HCEC 1CT (cell line): Measurements from ENCODE around the gene CPNE7.
"Not testable (repeated sequence)": the region's sequence is repeated elsewhere in the genome, so short reads cannot be mapped to it uniquely, and the experiment has no call there.

ENCODE experiments used
- DNase-seq: peaks from one replicate; pipeline ENCODE4 v3.0.0-alpha.2; 2017

The CPNE7 gene

GRCh38 chr16:89629827-89630610 is 54.5 kb downstream of the CPNE7 start:
- no peak for DNase-seq

- DNase-seq: peak; percentile 86
Observed at GRCh38 chr16:89633064-89633631, 57.6 kb downstream of the CPNE7 start.

GRCh38 chr16:89634463-89635385 is 59.2 kb downstream of the CPNE7 start:
- DNase-seq: not testable (repeated sequence)

- no peak for DNase-seq
Observed at GRCh38 chr16:89636663-89637062, 61.1 kb downstream of the CPNE7 start.

GRCh38 chr16:89637379-89637778 is 61.8 kb downstream of the CPNE7 start:
- no peak for DNase-seq

- DNase-seq: no peak
Observed at GRCh38 chr16:89638455-89638854, 62.9 kb downstream of the CPNE7 start.

- DNase-seq: no peak
Observed at GRCh38 chr16:89639385-89639784, 63.8 kb downstream of the CPNE7 start.

GRCh38 chr16:89641458-89642119 is 66.0 kb downstream of the CPNE7 start:
- DNase-seq: no peak

- no peak for DNase-seq
Observed at GRCh38 chr16:89642574-89642973, 67.0 kb downstream of the CPNE7 start.

GRCh38 chr16:89643769-89644300 is 68.3 kb downstream of the CPNE7 start:
- DNase-seq: no peak

- DNase-seq: no peak
Observed at GRCh38 chr16:89645122-89645521, 69.6 kb downstream of the CPNE7 start.

- no peak for DNase-seq
Observed at GRCh38 chr16:89646270-89646669, 70.7 kb downstream of the CPNE7 start.
